GM12872 (cell line): ENCODE measurements around the gene MX1.

ENCODE experiments used
- CTCF ChIP-seq: IDR thresholded peaks from 3 replicates; pipeline ENCODE4 v1.5.1; 2011; ENCODE audit warnings: low read depth, mild to moderate bottlenecking, low read length, moderate library complexity; ENCODE audit not compliant: insufficient read depth

MX1 gene

GRCh38 chr21:41429305-41429704, 3.3 kb downstream of the MX1 start:
- TF ChIP-seq CTCF: no peak

GRCh38 chr21:41429925-41430491, 4.0 kb downstream of the MX1 start:
- no peak for TF ChIP-seq CTCF

- TF ChIP-seq CTCF: no peak
Observed at GRCh38 chr21:41431788-41432548, 5.9 kb downstream of the MX1 start.

GRCh38 chr21:41432562-41433460, 6.8 kb downstream of the MX1 start:
- TF ChIP-seq CTCF: no peak

GRCh38 chr21:41433566-41433965, 7.5 kb downstream of the MX1 start:
- TF ChIP-seq CTCF: no peak

GRCh38 chr21:41435706-41436105, 9.7 kb downstream of the MX1 start:
- TF ChIP-seq CTCF: no peak

- no peak for TF ChIP-seq CTCF
Observed at GRCh38 chr21:41437729-41438128, 11.7 kb downstream of the MX1 start.
